ENCODE data around the gene ACER2.
"Not testable (repeated sequence)": the region's sequence is repeated elsewhere in the genome, so short reads cannot be mapped to it uniquely, and the experiment has no call there.

The ACER2 gene

GRCh38 chr9:19408693-19409400 lies at the start of gene ACER2:
Gene ACER2, plus strand, starts transcription at chr9:19409009. Its CDS starts 76 bp downstream, at chr9:19409085.
- DNase-seq (ENCODE audit: low read depth in 2 of 3, low spot score in 2 of 3): peak; percentile 88 to 93 (median 92)

GRCh38 chr9:19369107-19369506 lies 39.7 kb upstream of the ACER2 start:
- no peak for DNase-seq (ENCODE audit: low read depth in 2 of 3, low spot score in 2 of 3)

GRCh38 chr9:19371942-19372341 lies 36.9 kb upstream of the ACER2 start:
- no peak for DNase-seq (ENCODE audit: low read depth in 2 of 3, low spot score in 2 of 3)

GRCh38 chr9:19372567-19372966 lies 36.2 kb upstream of the ACER2 start:
- DNase-seq (ENCODE audit: low read depth in 2 of 3, low spot score in 2 of 3): no peak

- DNase-seq (ENCODE audit: low read depth in 2 of 3, low spot score in 2 of 3): no peak
Observed at GRCh38 chr9:19373527-19373926, 35.3 kb upstream of the ACER2 start.

GRCh38 chr9:19375538-19375937 lies 33.3 kb upstream of the ACER2 start:
- no peak for DNase-seq (ENCODE audit: low read depth in 2 of 3, low spot score in 2 of 3)

- DNase-seq (ENCODE audit: low read depth in 2 of 3, low spot score in 2 of 3): no peak
Observed at GRCh38 chr9:19376931-19377330, 31.9 kb upstream of the ACER2 start.

GRCh38 chr9:19378164-19378563 lies 30.6 kb upstream of the ACER2 start:
- no peak for DNase-seq (ENCODE audit: low read depth in 2 of 3, low spot score in 2 of 3)

- DNase-seq (ENCODE audit: low read depth in 2 of 3, low spot score in 2 of 3): no peak
Observed at GRCh38 chr9:19378647-19379046, 30.2 kb upstream of the ACER2 start.

- no peak for DNase-seq (ENCODE audit: low read depth in 2 of 3, low spot score in 2 of 3)
Observed at GRCh38 chr9:19379283-19379682, 29.5 kb upstream of the ACER2 start.

GRCh38 chr9:19379697-19380046 lies 29.1 kb upstream of the ACER2 start:
- DNase-seq (ENCODE audit: low read depth in 2 of 3, low spot score in 2 of 3): no peak

GRCh38 chr9:19380826-19381075 lies 28.1 kb upstream of the ACER2 start:
- no peak for DNase-seq (ENCODE audit: low read depth in 2 of 3, low spot score in 2 of 3)

- no peak for DNase-seq (ENCODE audit: low read depth in 2 of 3, low spot score in 2 of 3)
Observed at GRCh38 chr9:19381656-19382055, 27.2 kb upstream of the ACER2 start.

- not testable (repeated sequence) for DNase-seq (ENCODE audit: low read depth in 2 of 3, low spot score in 2 of 3)
Observed at GRCh38 chr9:19385212-19385611, 23.6 kb upstream of the ACER2 start.

GRCh38 chr9:19385786-19386501 lies 22.9 kb upstream of the ACER2 start:
- no peak for DNase-seq (ENCODE audit: low read depth in 2 of 3, low spot score in 2 of 3)

GRCh38 chr9:19386502-19387044 lies 22.2 kb upstream of the ACER2 start:
- DNase-seq (ENCODE audit: low read depth in 2 of 3, low spot score in 2 of 3): no peak

- DNase-seq (ENCODE audit: low read depth in 2 of 3, low spot score in 2 of 3): no peak
Observed at GRCh38 chr9:19387317-19387716, 21.5 kb upstream of the ACER2 start.

GRCh38 chr9:19389539-19389938 lies 19.3 kb upstream of the ACER2 start:
- not testable (repeated sequence) for DNase-seq (ENCODE audit: low read depth in 2 of 3, low spot score in 2 of 3)

GRCh38 chr9:19397845-19398244 lies 11.0 kb upstream of the ACER2 start:
- DNase-seq (ENCODE audit: low read depth in 2 of 3, low spot score in 2 of 3): no peak

- DNase-seq (ENCODE audit: low read depth in 2 of 3, low spot score in 2 of 3): not testable (repeated sequence)
Observed at GRCh38 chr9:19403231-19403630, 5.6 kb upstream of the ACER2 start.

- no peak for DNase-seq (ENCODE audit: low read depth in 2 of 3, low spot score in 2 of 3)
Observed at GRCh38 chr9:19404283-19405075, 4.3 kb upstream of the ACER2 start.

- no peak for DNase-seq (ENCODE audit: low read depth in 2 of 3, low spot score in 2 of 3)
Observed at GRCh38 chr9:19405771-19406170, 3.0 kb upstream of the ACER2 start.

All from activated CD8-positive, alpha-beta memory T cell treated with anti-CD3 and anti-CD28 coated beads for 48 hours (primary cell).